HPDE6-E6E7 (cell line): ENCODE data around the gene SDF2L1.
"Not testable (repeated sequence)": the region's sequence is repeated elsewhere in the genome, so short reads cannot be mapped to it uniquely, and the experiment has no call there.

ENCODE experiments used
- DNase-seq: peaks from one replicate; pipeline ENCODE4 v3.0.0; 2011; ENCODE audit warnings: missing footprints; ENCODE audit errors: extremely low spot score

The SDF2L1 gene

GRCh38 chr22:21686634-21687393, 44.7 kb downstream of the SDF2L1 start:
- no peak for DNase-seq

- DNase-seq, result no peak
Measured at GRCh38 chr22:21687685-21688259, 45.7 kb downstream of the SDF2L1 start.

GRCh38 chr22:21688341-21688705, 46.2 kb downstream of the SDF2L1 start:
- no peak for DNase-seq

DNA sequence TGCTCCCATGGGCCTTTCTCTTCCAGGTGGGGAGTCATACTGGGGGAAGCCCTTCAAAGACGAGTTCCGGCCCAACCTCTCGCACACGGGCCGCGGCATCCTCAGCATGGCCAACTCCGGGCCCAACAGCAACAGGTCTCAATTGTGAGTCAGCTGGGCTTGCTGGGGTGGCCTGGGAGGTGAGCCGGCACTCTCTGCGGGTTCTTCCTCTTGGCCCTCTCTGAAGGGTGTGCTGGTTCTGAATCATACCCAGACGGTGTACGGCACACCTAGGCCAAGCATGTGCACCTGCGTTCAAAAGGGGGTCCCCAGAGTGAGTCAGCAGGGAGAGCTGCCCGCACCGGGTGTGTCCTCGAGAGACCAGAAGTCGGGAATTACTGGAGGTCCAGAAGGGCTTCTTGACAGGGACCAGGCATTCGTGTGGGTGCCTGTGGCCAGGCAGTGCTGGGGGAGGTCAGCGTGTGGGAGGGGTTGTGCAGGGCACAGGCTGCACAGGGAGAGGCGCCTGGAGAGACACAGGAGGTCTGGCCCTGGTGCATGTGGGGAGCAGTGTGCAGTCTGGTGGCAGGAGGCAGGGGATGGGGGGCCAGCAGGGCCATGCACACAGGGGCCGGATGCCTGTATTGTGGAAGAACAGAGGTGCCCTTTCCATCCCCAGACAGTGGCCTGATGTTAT, 46.7 kb downstream of the SDF2L1 start:
- peak; percentile 97 for DNase-seq

- DNase-seq, result no peak
Measured at GRCh38 chr22:21690401-21690801, 48.3 kb downstream of the SDF2L1 start.

DNA sequence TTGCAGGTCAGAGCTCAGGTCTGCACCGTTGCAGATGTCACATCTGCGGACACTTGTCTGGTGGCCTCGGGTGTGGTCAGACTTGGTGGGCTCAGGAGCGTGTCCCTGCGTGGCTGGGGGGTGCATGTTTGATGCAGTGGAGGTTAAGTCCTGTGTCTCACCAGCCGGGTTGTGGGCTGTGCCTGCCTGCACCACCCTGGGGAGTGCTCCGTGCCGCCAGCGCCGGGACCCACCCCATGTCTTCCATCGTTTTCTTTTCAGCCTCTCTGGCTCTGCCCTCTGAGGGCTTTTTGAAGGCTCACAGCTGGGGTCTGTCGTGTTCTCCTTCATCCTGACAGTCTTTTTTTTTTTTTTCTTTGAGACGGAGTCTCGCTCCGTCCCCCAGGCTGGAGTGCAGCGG, 49.7 kb downstream of the SDF2L1 start:
- DNase-seq, result no peak

- DNase-seq, result not testable (repeated sequence)
Measured at GRCh38 chr22:21692856-21693255, 50.8 kb downstream of the SDF2L1 start.

- no peak for DNase-seq
Measured at GRCh38 chr22:21693333-21693998, 51.4 kb downstream of the SDF2L1 start.
